Measurements from ENCODE around the gene TCOF1.
"Not testable (repeated sequence)": the region's sequence is repeated elsewhere in the genome, so short reads cannot be mapped to it uniquely, and the experiment has no call there.

The TCOF1 gene

GRCh38 chr5:150413176-150413901 is 55.8 kb downstream of the TCOF1 start:
- TF ChIP-seq CTCF (IDR thresholded peaks at IDR 0.05; ENCODE audit: control insufficient read depth, extremely low read depth, insufficient read depth), result no peak
- DNase-seq (ENCODE audit: low read depth), result no peak
- no peak overlapping the region for H3K4me3 ChIP-seq (ENCODE audit: low read depth, low read length)

GRCh38 chr5:150413902-150414790 is 56.6 kb downstream of the TCOF1 start:
- not testable (repeated sequence) for H3K4me3 ChIP-seq (ENCODE audit: low read depth, low read length); DNase-seq (ENCODE audit: low read depth)

GRCh38 chr5:150419630-150420270 is 62.3 kb downstream of the TCOF1 start:
- DNase-seq (ENCODE audit: low read depth), result no peak
- no peak overlapping the region for H3K4me3 ChIP-seq (ENCODE audit: low read depth, low read length)
- no peak for TF ChIP-seq CTCF (IDR thresholded peaks at IDR 0.05; ENCODE audit: control insufficient read depth, extremely low read depth, insufficient read depth)

- no peak for TF ChIP-seq CTCF (IDR thresholded peaks at IDR 0.05; ENCODE audit: control insufficient read depth, extremely low read depth, insufficient read depth)
- no peak for DNase-seq (ENCODE audit: low read depth)
- no peak overlapping the region for H3K4me3 ChIP-seq (ENCODE audit: low read depth, low read length)
Measured at GRCh38 chr5:150422075-150422474, 64.6 kb downstream of the TCOF1 start.

GRCh38 chr5:150422758-150423157 is 65.3 kb downstream of the TCOF1 start:
- TF ChIP-seq CTCF (IDR thresholded peaks at IDR 0.05; ENCODE audit: control insufficient read depth, extremely low read depth, insufficient read depth), result no peak
- DNase-seq (ENCODE audit: low read depth), result no peak
- no peak overlapping the region for H3K4me3 ChIP-seq (ENCODE audit: low read depth, low read length)

- DNase-seq (ENCODE audit: low read depth); H3K4me3 ChIP-seq (ENCODE audit: low read depth, low read length): not testable (repeated sequence)
Measured at GRCh38 chr5:150426165-150426564, 68.7 kb downstream of the TCOF1 start.

- no peak for TF ChIP-seq CTCF (IDR thresholded peaks at IDR 0.05; ENCODE audit: control insufficient read depth, extremely low read depth, insufficient read depth)
- no peak overlapping the region for H3K4me3 ChIP-seq (ENCODE audit: low read depth, low read length)
- DNase-seq (ENCODE audit: low read depth), result no peak
Measured at GRCh38 chr5:150428106-150428876, 70.8 kb downstream of the TCOF1 start.

Data from LNCaP clone FGC (cell line).